ENCODE results near the gene CPNE4. TPM values are rescaled to one million over a fixed set of nuclear protein-coding genes. Genes with fewer than 3 reads are reported as not detected.

The CPNE4 gene
- total RNA-seq, 2 experiments from 2014 or later: not detected

- no peak overlapping the region for H3K4me3 Mint-ChIP-seq
- ATAC-seq: no peak
- TF ChIP-seq, protein P1, sequence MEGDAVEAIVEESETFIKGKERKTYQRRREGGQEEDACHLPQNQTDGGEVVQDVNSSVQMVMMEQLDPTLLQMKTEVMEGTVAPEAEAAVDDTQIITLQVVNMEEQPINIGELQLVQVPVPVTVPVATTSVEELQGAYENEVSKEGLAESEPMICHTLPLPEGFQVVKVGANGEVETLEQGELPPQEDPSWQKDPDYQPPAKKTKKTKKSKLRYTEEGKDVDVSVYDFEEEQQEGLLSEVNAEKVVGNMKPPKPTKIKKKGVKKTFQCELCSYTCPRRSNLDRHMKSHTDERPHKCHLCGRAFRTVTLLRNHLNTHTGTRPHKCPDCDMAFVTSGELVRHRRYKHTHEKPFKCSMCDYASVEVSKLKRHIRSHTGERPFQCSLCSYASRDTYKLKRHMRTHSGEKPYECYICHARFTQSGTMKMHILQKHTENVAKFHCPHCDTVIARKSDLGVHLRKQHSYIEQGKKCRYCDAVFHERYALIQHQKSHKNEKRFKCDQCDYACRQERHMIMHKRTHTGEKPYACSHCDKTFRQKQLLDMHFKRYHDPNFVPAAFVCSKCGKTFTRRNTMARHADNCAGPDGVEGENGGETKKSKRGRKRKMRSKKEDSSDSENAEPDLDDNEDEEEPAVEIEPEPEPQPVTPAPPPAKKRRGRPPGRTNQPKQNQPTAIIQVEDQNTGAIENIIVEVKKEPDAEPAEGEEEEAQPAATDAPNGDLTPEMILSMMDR (IDR thresholded peaks at IDR 0.05): no peak
- DNase-seq: no peak
- ChIA-PET POLR2A (interaction anchor here (1.3 kb wide), 1 partner anchor 8 kb away, joined by 3 read pairs; no protein-coding TSS in a partner anchor), CTCF (interaction anchor here (1.5 kb wide), 1 partner anchor 452 kb away, joined by 4 read pairs; no protein-coding TSS in a partner anchor)
- intact Hi-C loops (cut with micrococcal nuclease): no loop called here
- peak overlapping the region; percentile 12 for H3K27ac Mint-ChIP-seq
- H3K4me1 Mint-ChIP-seq (ENCODE audit: low read depth): peaks cover 25% of the 10 kb centered on the region
- H3K36me3 Mint-ChIP-seq (ENCODE audit: low read depth): peaks cover 55% of the 10 kb centered on the region
- H3K27me3 Mint-ChIP-seq: no peaks in the 10 kb centered on the region
- H3K9me3 Mint-ChIP-seq: no peaks in the 10 kb centered on the region
Observed at GRCh38 chr3:131484496-131485111, 550.2 kb downstream of the CPNE4 start.

Small RNA genes lying within 50 kb of the gene (microRNA-seq; reads per million reads assigned to microRNA genes)
- not detected for gene MIR5704 (ENCODE audit: borderline microRNAs expressed, borderline replicate concordance)

Data from activated CD8-positive, alpha-beta T cell treated with anti-CD3 and anti-CD28 coated beads for 36 hours (primary cell).